ENCODE data around the gene GKN2.

DNA sequence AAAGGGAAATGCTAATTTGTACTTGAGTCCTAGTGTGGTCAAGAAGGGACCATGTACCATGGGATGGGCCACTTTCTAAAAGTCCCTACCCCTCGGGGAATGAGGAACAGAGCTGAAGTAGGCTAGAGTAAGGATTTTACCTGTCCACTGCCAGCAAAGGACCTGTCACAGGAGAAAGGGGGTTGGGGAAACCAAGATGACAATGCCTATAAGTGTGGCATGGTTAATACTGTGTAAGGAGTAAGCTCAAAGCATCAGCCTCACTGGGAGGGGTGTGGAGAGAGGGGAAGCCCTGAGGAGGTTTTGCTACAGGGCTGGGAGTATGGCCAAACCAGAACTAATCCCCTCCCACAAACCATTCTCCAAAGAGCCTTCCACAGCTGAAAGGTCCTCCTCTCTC lies 15.8 kb downstream of the GKN2 start:
- TF ChIP-seq, protein P1, sequence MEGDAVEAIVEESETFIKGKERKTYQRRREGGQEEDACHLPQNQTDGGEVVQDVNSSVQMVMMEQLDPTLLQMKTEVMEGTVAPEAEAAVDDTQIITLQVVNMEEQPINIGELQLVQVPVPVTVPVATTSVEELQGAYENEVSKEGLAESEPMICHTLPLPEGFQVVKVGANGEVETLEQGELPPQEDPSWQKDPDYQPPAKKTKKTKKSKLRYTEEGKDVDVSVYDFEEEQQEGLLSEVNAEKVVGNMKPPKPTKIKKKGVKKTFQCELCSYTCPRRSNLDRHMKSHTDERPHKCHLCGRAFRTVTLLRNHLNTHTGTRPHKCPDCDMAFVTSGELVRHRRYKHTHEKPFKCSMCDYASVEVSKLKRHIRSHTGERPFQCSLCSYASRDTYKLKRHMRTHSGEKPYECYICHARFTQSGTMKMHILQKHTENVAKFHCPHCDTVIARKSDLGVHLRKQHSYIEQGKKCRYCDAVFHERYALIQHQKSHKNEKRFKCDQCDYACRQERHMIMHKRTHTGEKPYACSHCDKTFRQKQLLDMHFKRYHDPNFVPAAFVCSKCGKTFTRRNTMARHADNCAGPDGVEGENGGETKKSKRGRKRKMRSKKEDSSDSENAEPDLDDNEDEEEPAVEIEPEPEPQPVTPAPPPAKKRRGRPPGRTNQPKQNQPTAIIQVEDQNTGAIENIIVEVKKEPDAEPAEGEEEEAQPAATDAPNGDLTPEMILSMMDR (conservative IDR thresholded peaks at IDR 0.05; ENCODE audit: low read length): no peak
- TF ChIP-seq EZH2phosphoT487 (IDR thresholded peaks at IDR 0.05; ENCODE audit: borderline replicate concordance, low read depth, low read length): no peak
